ENCODE measurements around the gene DSEL.

DNA sequence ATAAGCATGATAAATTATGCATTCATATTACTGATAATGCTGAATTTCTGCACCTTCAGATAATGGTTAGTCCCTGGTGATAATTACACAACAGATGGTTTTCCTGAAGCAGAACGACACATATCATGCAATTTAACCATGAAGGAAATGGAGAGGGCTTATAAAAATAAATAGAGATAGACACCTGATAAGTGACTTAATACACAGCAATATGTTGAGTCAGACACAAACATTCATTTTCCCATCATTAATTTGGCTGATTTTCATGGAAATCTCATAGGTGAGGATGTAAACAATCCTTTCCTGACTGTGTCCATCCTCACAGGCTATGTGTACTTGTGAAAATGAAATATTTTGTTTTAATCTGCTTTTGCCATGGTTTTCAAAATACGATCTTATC, 36.9 kb upstream of the DSEL start:
- TF ChIP-seq, protein P1, sequence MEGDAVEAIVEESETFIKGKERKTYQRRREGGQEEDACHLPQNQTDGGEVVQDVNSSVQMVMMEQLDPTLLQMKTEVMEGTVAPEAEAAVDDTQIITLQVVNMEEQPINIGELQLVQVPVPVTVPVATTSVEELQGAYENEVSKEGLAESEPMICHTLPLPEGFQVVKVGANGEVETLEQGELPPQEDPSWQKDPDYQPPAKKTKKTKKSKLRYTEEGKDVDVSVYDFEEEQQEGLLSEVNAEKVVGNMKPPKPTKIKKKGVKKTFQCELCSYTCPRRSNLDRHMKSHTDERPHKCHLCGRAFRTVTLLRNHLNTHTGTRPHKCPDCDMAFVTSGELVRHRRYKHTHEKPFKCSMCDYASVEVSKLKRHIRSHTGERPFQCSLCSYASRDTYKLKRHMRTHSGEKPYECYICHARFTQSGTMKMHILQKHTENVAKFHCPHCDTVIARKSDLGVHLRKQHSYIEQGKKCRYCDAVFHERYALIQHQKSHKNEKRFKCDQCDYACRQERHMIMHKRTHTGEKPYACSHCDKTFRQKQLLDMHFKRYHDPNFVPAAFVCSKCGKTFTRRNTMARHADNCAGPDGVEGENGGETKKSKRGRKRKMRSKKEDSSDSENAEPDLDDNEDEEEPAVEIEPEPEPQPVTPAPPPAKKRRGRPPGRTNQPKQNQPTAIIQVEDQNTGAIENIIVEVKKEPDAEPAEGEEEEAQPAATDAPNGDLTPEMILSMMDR (IDR thresholded peaks at IDR 0.05), result no peak
- TF ChIP-seq POLR2A (IDR thresholded peaks at IDR 0.05) (no peak), EP300 (IDR thresholded peaks at IDR 0.05) (no peak), POLR2AphosphoS5 (IDR thresholded peaks at IDR 0.05) (no peak)

Measured in sigmoid colon (tissue), 4 donors.